DMS79 (cell line): ENCODE results near the gene EXOSC9.

Experiments used
- DNase-seq: peaks from one replicate; lab custom pipeline; 2025; lab: John Stamatoyannopoulos, UW

Gene EXOSC9

DNA sequence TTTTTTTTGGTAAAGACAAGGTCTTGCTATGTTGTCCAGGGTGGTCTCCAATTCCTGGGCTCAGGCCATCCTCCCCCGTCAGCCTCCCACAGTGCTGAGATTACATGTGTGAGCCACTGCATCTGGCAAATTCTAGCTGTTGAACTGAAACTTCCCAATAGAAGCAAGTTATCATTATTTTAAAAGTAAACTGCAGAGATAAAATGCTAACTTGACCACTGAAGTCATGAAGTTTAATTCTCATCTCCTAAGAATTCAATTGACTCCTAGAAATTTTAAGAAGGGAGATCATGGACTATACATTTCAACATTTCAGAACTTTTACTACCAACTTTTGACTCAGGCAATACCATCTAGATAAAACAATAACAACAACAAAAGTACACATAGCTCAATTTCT lies 11.7 kb upstream of the EXOSC9 start:
- DNase-seq = no peak

DNA sequence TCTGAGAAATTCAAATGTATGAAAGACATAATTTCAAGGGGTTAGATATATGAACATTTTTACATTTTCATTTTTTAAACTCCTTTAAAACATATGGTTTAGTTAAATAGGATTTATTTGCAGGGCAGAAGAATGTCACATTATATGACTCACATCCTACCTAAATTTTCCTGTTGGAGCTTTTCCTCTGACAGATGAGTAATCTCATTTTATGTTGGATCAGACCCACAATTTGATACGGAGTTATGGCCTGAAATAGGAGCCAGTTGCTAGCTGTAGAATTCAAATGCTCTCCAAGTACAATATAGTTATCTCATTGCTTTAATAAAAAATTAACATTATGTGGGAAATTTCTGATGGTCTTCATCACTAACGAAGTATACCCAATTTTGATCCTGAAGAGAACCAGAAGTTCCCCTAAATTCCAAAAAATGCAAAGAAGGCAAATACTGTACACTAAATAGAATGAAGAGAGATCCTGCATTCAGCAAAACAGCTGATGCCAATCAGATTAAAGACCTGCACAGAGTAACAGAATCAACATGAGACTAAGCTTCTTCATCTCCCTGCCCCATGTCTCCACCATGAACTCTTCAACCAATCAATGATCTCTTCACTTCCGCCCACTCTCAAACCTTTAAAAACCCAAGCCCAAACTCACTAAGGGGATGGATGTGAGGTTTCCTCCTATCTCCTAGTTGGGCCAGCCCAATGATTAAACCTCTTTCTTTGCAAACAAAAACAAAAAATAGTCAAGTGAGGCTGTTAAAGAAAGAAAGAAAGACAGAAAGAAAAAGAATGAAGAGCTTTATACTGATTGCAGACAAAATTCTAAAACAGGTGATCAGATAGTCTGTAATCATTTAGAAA lies 10.9 kb upstream of the EXOSC9 start:
- no peak for DNase-seq

DNA sequence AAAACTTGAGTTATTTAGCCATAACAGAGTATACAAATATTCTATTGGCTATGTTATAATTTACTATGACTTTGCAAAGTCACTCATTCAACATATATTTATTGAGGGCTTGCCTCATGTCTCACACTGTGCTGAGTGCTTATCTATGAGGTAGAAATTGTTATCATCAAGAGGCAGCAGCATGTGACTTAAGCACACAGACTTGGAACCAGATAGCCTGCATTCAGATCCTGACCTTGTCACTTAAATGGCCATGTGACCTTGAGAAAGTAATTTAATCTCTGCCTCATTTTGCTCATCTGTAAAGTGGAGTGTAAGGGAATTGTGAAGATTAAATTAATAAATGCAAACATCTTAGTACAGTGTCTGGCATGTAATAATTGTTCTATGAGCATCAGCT lies 10.1 kb upstream of the EXOSC9 start:
- no peak for DNase-seq

DNA sequence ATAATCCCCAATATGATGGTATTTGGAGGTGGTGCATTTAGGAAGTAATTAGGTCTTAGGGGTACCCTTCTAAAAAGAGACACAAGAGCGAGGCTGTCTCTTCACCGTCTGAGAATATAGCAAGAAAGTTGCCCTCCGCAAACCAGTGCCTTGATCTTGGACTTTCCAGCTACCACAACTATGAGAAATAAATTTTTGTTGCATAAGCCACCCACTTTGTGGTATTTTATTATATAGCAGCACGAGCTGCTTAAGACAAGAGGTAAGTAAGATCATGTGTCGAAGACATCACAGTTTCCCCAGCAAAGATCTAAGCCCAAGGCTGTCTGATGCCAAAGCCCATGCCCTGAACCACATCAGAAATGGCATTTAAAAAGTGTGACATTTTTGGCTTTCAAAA lies 9.6 kb upstream of the EXOSC9 start:
- no peak for DNase-seq

DNA sequence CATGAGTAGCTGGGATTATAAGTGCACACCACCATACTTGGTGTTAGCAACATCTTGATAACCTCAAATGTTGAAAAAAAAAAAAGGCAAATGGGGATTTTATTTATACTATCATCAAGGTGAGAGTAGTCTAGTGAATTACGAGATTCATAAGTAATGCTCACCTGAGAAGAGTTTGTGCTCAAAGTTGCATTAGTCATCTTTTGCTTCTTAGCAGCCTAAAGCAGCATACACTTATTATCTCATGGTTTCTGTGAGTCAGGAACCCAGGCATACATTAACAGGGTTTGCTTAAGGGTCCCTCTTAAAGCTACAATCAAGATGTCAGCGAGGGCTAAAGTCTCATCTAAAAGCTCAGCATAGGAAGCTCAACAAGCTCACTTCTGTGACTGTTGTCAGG lies 8.2 kb upstream of the EXOSC9 start:
- DNase-seq = no peak

DNA sequence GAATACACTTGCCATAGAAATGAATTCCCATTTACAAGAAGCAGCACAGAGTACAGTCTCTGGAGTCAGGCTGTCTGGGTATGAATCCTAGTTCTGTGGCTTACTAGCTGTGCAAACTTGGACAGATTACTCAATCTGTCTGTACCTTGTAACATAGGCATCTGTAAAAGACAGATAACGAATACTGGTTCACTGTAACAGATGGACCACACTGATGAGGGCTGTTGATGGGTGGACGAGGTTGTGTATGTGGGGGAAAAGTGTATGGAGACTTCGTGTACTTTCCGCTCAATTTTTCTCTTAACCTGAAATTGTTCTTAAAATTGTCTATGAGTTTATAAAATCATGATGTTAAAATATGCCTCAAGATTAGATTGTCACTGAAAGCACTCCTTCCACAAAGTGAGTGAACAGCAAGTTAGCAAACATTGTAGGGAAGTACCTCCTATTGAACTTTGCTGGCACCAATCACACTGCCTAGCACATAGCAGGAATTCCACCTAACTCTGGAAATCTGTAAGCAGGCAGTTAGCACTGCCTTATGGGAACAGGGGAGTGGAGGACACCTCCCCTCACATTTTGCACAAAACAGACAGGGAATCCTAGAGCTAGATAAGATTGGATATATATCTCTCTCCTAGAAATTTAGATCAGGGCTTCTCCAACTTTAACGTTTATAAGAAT lies 6.5 kb upstream of the EXOSC9 start:
- no peak for DNase-seq

DNA sequence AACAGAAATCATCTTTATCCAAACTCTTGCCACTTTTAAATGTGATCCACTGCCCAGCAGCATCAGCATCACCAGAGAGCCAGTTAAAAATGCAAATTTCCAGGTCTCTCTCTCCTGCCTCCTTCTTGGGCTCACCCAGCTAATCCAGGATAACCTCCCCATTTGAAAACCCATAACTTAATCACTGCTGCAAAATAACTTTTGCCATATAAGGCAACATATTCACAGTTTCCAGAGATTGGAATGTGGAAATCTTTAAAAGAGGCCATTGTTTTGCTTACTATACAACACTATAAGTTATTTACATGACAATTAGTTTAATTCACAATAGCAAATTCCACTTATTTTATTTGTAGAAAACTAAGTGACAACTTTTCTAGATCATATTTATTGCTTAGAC lies 4.8 kb upstream of the EXOSC9 start:
- no peak for DNase-seq

DNA sequence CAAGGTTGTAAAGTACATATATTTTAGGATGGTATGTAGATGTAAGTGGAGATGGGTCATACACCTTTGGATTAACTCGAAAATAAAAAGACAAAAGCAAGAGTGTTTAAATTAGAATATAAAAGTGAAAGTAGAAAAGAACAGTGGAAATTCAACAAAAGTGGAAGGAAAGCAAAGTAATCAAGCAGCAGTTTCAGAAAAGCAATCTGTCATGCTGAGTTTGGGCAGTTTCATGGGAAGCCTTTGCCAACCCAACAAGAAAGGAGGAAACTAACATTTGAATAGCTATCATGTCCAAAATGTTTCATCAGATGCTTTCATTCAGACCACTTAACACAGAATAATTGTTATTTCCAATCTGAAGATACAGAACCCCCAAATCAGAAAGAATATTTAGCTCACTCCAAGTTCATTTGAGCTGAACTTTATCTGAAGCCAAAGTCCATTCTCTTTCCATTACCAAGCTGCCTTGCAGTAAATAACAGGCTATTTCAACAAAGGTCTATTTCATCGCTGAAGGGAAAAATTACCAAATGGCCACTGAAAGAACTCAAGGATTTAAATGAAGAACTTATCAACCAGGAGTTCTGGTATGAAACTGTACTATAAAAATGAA lies 1.8 kb upstream of the EXOSC9 start:
- no peak for DNase-seq

DNA sequence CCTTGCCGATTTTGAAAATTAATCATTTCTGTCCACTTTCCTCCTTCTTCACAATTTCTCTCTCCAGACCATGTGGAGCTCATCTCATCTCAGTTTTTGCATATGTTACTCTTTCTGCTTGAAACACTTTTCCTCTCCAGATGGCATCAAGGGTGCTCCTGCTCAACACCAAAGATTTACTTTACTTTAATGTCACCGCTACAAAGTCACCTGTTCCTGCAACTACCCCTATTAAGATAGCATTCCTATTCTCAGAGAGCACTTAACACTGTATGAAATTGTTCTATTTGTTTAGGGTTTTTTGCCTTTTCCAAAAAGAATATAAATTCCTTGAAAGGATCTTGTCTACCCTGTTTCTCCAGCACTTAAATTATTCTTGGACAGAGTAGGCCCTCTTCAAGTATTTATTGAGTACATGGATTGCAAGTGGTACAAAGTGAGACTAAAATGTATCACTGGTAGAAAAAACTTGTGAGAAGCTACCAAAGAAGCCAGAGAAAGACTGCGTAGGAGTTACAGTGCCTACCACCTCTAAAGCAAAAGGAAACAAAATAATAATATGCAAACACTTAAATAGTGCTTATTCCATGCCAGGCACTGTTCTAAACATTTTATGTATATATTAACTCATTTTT lies 1.1 kb upstream of the EXOSC9 start:
- no peak for DNase-seq

DNA sequence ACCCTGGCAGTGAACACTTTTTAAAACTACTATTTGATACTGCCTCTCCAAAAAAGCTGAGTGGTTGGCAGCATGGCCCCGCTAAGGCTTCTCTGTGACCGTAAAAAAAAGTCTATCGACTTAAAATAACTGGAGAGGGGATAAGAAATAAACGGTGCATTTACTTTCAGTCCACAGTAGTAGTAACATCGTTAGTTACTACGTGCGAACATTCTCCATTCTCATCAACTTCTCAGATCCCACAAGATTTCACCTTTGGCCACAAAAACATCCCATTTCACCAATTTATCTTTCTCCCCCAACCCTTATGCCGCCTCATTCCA lies 524 bp upstream of the EXOSC9 start:
- no peak for DNase-seq

DNA sequence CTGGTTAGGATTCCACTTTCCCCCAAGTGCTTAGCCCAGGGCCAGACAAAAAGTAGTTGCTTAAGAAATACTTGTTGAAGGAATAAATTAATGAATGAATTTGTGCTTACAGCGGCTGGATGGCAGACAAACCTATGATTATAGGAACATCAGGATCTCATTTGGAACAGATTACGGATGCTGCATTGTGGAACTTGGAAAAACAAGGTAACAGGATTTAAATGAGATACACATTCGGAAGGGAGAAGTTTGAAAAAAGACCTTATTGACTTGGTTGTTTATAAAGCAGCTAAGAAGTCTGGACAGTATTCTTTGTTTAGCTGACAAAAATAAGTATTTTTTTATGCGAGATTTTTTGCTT lies 572 bp downstream of the EXOSC9 start:
- DNase-seq = no peak

DNA sequence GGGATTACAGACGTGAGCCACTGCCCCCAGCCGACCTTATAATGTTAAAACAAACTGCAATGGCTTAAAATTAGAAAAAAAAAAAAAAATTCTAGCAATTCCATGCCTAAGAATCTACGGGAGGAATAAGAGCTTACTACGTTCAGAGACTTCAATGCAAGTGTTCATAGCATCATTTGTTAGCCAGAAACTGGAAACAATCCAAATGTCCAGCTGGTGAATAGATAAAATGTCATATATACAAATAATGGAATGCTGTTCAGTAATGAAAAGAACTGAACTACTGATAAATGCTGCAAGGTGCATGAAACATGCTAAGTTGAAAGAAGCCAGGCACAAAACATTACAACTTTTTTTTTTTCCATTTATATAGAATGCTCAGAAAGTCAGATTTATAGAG lies 5.3 kb downstream of the EXOSC9 start:
- no peak for DNase-seq

DNA sequence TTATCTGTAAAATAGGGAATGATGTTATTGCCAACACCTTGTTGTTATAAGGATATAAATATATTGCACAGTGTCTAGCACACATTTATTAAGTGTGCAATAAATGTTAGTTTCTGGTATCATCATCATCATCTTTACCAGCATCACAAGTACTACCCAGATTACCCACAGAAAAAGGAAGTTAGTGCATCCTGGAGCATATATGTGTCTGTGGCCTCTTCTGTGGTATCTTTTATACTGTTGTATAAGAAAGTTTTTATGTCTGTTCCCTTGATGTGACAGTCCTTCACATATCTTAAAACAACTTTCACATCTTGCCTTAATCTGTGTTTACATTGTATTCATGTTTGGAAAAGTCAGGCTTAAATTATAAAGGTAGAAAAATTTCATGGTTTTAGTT lies 10.0 kb downstream of the EXOSC9 start:
- no peak for DNase-seq

DNA sequence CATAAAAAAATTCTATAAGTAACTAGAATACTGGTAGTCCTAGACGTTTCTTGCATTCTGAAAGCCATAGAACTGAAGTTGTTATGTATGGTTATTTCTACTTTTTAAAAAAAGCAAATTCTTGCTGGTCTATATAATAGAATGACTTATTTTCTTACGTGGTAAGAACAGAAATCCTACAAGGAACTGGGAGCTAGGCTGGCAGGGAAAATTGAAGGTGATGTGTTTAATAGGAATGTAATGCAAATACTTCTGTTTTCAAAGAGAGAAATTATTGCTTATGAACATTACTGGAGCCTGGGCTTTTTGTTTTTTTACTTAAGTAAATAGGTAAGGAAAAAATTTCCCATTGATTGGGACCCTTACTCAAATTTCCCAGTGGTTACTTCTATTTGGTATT lies 13.6 kb downstream of the EXOSC9 start:
- no peak for DNase-seq

DNA sequence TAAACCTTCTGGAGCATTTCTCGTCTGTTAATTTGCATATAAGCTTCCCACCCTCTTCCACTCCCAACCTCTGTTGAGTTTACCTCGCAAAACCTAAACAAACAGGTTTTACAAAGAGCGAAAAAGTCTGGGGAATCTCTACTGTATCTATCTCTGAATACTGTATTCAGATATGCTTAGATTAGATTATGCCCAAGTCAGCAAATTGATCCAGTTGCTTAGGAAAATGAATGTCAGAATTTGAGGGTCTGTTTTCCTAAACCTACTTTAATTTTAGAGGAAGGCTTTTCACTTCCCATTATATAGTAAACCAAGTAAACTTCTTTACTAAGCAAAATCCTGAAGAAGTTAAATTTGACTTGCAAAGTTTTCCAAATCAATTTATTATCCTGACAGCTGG lies 15.9 kb downstream of the EXOSC9 start:
- DNase-seq = no peak

DNA sequence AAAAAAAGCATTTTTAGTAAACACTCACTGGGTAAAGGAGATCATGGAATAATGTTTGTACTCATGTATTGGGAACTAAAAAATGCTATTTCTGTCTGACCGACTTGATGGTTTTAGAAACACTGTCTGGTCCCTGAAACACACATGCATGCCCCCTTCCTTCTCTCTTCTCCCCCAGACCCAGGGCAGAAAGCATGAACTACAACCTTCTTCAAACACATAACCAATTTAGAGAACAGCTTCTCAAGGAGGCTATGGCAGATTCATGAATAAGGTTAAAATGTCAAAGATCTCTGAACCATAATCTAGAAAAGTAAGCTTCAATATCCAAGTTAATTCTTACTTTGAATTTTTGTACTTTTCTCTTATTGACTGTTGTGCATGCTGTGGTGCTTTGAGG lies 16.6 kb downstream of the EXOSC9 start:
- no peak for DNase-seq

DNA sequence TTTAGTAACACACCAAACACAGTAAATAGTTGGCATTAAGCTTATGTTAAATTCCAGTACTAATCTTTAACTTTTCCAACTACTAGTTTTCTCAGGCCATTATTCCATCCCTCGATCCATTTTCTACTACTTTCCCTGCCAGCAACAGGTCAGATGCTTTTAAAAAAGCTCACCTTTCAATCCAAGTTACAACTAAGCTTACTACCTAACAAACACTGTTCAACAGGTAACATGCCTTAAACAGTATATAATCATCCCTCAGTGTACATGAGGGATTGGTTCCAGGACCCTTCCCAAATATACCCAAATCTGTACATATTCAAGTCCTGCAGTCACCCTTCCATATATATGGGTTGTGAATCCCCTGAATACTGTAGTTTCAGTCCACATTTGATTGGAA lies 17.1 kb downstream of the EXOSC9 start:
- DNase-seq = no peak

DNA sequence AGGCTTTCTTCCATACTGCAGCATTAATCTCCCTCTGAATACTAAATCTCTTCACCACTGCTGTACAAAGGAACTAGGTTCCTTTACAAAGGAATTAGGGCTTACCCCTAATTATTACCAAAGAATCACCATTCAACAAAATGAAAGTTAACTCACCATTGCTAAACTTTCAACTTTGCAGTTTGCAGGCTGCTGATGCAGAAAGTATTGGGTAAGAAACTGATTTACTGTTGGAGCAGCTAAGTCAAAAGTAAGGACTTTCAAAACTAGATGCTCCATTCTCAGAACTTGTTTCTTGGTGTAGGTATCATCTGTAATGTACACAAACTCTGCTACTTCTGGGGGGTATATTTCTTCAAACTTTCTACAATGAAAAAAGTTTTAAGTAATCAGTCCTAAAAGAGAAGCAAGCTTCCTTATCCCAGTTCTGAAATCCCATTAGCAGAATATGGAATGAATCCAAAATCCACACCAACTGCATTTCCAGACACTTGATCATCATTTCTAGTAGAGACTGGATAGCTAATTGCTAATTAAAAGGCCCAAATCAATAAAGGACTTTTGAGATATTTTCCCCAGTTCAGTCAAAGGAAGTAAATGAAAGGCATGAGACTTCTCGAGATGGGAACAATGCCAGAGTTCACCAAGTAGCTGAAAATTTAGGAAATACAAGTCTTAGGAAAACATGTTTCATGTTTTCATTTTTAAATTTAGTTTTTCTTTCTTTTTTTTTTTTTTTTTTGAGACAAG lies 18.3 kb downstream of the EXOSC9 start:
- DNase-seq = no peak

DNA sequence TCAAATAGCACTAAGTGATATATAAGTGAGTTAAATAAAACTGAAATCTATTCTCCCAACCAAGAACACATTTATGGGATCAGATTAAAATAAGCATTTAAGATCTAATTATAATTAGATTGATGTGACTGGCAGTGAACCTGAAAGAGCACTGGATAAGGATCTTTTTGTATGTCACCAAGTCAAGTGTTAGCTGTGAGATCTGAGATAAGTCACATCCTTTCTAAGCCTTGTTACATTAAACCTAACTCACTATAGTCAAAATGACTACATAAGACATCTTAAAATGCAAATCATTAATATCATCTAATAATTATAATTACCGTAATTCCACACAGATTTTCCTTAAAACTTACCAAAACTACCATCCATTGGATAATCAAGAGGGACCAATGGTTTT lies 20.9 kb downstream of the EXOSC9 start:
- DNase-seq = no peak

DNA sequence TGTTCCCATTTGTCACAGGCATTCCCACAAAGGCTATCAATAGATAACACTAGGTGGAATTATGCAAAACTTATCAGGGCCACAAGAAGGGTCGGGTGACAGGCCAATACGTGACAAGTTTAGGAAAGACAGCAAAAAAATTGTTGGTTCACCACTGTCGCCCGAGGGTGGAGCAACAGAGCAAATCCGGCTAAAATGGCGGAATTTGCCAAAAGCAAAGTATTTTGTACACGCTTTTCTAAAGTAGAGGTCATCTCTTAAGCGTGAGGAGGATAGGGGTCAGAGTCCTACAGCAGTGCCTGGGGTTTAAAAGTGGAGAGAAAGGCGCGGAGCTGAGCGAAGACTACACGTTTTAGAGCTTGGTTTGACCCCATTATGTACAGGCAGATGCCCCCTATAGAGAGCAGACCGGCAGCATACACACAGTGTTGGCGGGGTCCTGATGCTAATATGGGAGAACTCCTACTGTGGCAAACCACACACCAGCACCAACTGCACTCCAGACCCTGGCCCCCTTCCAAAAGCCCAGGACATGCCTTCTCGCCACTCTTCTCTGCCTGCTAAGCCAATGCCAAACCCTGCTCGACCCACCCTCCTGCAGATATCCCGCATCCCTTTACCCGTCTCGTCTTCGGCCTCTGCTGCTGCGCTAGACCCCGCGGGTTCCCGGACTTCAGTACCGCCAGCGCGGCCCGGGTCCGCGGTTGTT lies 21.8 kb downstream of the EXOSC9 start:
- no peak for DNase-seq

DNA sequence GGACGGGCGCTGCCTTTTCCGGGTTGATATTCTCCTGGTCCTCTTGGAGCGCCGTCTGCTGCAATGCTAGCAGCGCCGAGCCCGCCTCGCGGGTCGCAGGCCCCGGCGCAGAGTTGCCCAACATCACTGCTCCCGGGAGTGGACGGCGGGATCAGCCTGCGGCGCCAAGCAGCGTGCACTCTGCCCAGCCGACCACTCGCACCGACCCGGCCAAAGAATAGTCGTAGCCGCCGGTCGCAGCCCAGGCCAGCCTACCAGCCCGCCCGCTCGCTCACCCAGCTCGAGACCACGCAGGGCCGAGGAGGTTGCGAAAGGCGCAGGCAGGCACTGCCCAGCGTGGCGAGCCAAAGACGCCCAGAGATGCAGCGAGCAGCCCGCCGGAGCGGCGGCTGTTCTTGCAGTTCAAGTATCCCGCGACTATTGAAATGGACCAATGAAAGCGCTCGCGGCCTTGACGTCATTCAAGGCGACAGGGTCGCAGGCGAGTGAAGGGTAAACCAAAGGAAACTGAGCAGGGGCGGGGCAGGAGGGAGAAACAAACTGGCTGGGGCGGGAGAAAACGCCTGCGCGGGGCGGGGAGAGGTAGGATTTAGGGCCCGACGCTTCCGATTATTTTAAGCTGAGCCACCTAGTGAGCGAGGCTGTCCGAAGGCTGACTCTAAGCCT lies 22.5 kb downstream of the EXOSC9 start, which contains the start of gene CCNA2:
TSS of gene CCNA2 (minus strand) at position 379 of the 666 bp plus-strand sequence. CDS start at position 124, 255 bp downstream.
- peak; percentile 68 for DNase-seq
